ENCODE data around the gene SERPINA4. TPM values are rescaled to one million over a fixed set of nuclear protein-coding genes. Genes with fewer than 3 reads are reported as not detected.

The SERPINA4 gene
- total and polyA plus RNA-seq, 9 of the 15 experiments (the other 6 are each of a cell fraction or from before 2014, with no cell fraction given), result not detected

DNA sequence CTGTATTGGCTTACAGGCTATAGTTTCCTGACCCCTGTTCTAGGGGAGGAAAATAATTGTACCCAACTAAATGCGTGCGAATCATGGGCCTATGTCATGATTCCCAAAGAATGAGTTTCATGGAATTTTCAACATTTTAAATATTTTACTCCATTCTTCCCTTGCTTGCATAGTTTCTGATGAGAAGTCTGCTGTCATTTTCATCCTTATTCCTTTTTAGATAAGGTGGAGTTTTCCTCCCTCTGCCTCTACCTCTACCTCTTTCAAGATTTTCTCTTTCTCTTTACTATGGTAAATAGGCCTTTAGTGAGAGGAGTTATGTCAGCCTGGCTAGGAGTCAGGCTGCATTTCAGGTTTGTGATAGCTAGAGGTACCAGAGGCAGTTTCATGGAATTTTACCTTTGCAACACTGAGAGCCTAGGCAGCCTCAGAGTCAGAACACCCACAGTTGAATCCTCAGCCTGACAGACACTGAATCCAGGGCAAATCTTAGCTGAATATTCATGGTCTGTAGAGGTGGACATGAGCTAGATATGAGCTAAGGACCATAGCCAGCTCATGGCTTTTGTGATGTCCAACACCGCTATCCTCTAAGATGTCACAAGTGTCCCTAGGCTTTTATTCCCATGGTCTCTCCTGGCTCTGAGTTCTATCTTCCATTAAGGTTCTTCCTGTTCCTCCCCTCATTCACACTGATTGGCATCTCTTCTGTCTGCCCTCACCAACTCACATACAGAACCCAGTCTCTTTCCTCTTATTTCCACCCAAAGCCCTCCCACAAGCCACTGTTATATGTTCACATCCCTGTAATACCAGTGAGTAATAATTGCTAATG lies 57.0 kb downstream of the SERPINA4 start:
- intact Hi-C loops (cut with micrococcal nuclease), result no loop called here
- DNase-seq (ENCODE audit: extremely low read depth in 1 of 4, low spot score in 3 of 4) (no peak), FAIRE-seq (no peak), ATAC-seq (no peak)
- H3K4me3 ChIP-seq, result no peak overlapping the region
- no peaks in the 10 kb centered on the region for H4K20me1 ChIP-seq (replicated peaks; ENCODE audit: control insufficient read depth, insufficient read depth, low read length)
- no peaks in the 10 kb centered on the region for H3K4me1 ChIP-seq (replicated peaks in 1 of 2; ENCODE audit: control insufficient read depth in 2 of 2, insufficient read depth in 2 of 2, low read length in 2 of 2)
- no peaks in the 10 kb centered on the region for H3K27me3 ChIP-seq (ENCODE audit: control insufficient read depth in 2 of 2, insufficient read depth in 2 of 2, low read length in 2 of 2)
- H2AFZ ChIP-seq (ENCODE audit: low read depth, low read length), result no peak overlapping the region
- H3K9me1 ChIP-seq (ENCODE audit: control insufficient read depth, insufficient read depth, low read length), result no peaks in the 10 kb centered on the region
- in situ Hi-C loops (cut with MboI), result no loop called here
- no peak overlapping the region for H3K4me2 ChIP-seq (ENCODE audit: insufficient read depth, low read length)
- ChIA-PET POLR2A (no interaction called here), CTCF (ENCODE audit: low intra/inter-chr PET ratio) (no interaction called here)
- no peak overlapping the region for H3K9ac ChIP-seq (ENCODE audit: insufficient read depth in 1 of 2, low read depth in 2 of 2, low read length in 2 of 2)
- no peak for TF ChIP-seq HNRNPL (IDR thresholded peaks at IDR 0.05; ENCODE audit: low read depth, low read length)
- TF ChIP-seq BRD4 (IDR thresholded peaks at IDR 0.05), result no peak
- peak; percentile 71; the same call in 1 of the 2 replicates for TF ChIP-seq CBX5 (IDR thresholded peaks at IDR 0.05; ENCODE audit: borderline replicate concordance, low read depth)
- TF ChIP-seq RBFOX2 (IDR thresholded peaks at IDR 0.05; ENCODE audit: low read depth, low read length), result no peak
- no peak for TF ChIP-seq RAD51 (IDR thresholded peaks at IDR 0.05; ENCODE audit: borderline replicate concordance, low read depth)
- TF ChIP-seq ZNF212 (CRISPR knock-in tag; IDR thresholded peaks at IDR 0.05), result no peak
- no peaks in the 10 kb centered on the region for H3K79me2 ChIP-seq (ENCODE audit: control insufficient read depth, insufficient read depth, low read length)
- H3K9me3 ChIP-seq (replicated peaks; ENCODE audit: control insufficient read depth, insufficient read depth, low read depth, low read length), result no peaks in the 10 kb centered on the region
- no peaks in the 10 kb centered on the region for H3K36me3 ChIP-seq (ENCODE audit: control insufficient read depth, insufficient read depth, low read length)
- no peak overlapping the region for H3K27ac ChIP-seq (ENCODE audit: extremely low read depth, low read depth, low read length)
- BruUV-seq (replicated peaks), result no TSS peak
- WGBS (ENCODE audit: insufficient coverage, low coverage, missing lambda C conversion rate), result 0% methylated on average over 3 of the region's 3 CpGs

- intact Hi-C loops (cut with micrococcal nuclease), result no loop called here
- Histone ChIP-seq H2AFZ (ENCODE audit: low read depth, low read length) (no peak overlapping the region), H3K27ac (ENCODE audit: extremely low read depth, low read depth, low read length) (no peak overlapping the region), H3K4me1 (replicated peaks in 1 of 2; ENCODE audit: control insufficient read depth in 2 of 2, insufficient read depth in 2 of 2, low read length in 2 of 2) (no peaks in the 10 kb centered on the region), H3K9me1 (ENCODE audit: control insufficient read depth, insufficient read depth, low read length) (no peaks in the 10 kb centered on the region), H3K36me3 (ENCODE audit: control insufficient read depth, insufficient read depth, low read length) (no peaks in the 10 kb centered on the region), H3K4me3 (no peak overlapping the region), H4K20me1 (replicated peaks; ENCODE audit: control insufficient read depth, insufficient read depth, low read length) (no peaks in the 10 kb centered on the region), H3K4me2 (ENCODE audit: insufficient read depth, low read length) (no peak overlapping the region), H3K9ac (ENCODE audit: insufficient read depth in 1 of 2, low read depth in 2 of 2, low read length in 2 of 2) (no peak overlapping the region), H3K9me3 (replicated peaks; ENCODE audit: control insufficient read depth, insufficient read depth, low read depth, low read length) (no peaks in the 10 kb centered on the region), H3K27me3 (ENCODE audit: control insufficient read depth in 2 of 2, insufficient read depth in 2 of 2, low read length in 2 of 2) (no peaks in the 10 kb centered on the region), H3K79me2 (ENCODE audit: control insufficient read depth, insufficient read depth, low read length) (no peaks in the 10 kb centered on the region)
- CTCF ChIA-PET (ENCODE audit: low intra/inter-chr PET ratio), result no interaction called here
- FAIRE-seq (no peak), ATAC-seq (no peak), DNase-seq (ENCODE audit: extremely low read depth in 1 of 4, low spot score in 3 of 4) (no peak)
- in situ Hi-C loops (cut with MboI), result no loop called here
- BruUV-seq (replicated peaks), result no TSS peak
- POLR2A ChIA-PET, result no interaction called here
- WGBS (ENCODE audit: insufficient coverage, low coverage, missing lambda C conversion rate), result 0% methylated on average over 6 of the region's 6 CpGs
- TF ChIP-seq SIN3A (IDR thresholded peaks at IDR 0.05; ENCODE audit: borderline replicate concordance in 2 of 2, control insufficient read depth in 1 of 2, low read depth in 2 of 2, low read length in 2 of 2) (no peak), RFX1 (IDR thresholded peaks at IDR 0.05) (no peak)
These were observed 58.1 kb downstream of the SERPINA4 start for GRCh38 chr14:94619297-94619696.
